OCI-LY7 (cell line): ENCODE measurements around the gene PFKM. TPM values are rescaled to one million over a fixed set of nuclear protein-coding genes. Genes with fewer than 3 reads are reported as not detected.

Source experiments
- BruUV-seq: library from RNA; stranded (reverse); fragments of 400-500 nt; replicated peaks from 2 replicates; lab custom pipeline; 2021; lab: Mats Ljungman, UMichigan
- CTCF ChIA-PET: fragments of 300-600 bp; sonication (Branson Sonifier 250); formaldehyde crosslinking; loops from one replicate; lab custom pipeline; 2022; ENCODE audit warnings: antibody characterized with exemption; ENCODE audit not compliant: unreplicated experiment; lab: Charles Lee
- POLR2A ChIA-PET: fragments of 300-600 bp; sonication (Branson Sonifier 250); formaldehyde crosslinking; loops from one replicate; lab custom pipeline; 2022; ENCODE audit warnings: antibody characterized with exemption; lab: Charles Lee
- DNase-seq: peaks from one replicate; pipeline ENCODE4 v3.0.0-alpha.2; 2015; ENCODE audit warnings: low spot score
- H2AFZ ChIP-seq: fragments of 200-600 bp; sonication (generic), shearing (Covaris generic); 2 replicates; pipeline ENCODE4 v1.6.1; 2014; ENCODE audit warnings: mild to moderate bottlenecking, antibody characterized with exemption, low read length, moderate library complexity
- H3K27ac ChIP-seq: fragments of 200-600 bp; sonication (generic); 2 replicates; pipeline ENCODE4 v1.5.1; 2014; ENCODE audit warnings: mixed run types, low read depth, mild to moderate bottlenecking, moderate library complexity, low read length, inconsistent platforms; ENCODE audit not compliant: poor library complexity, severe bottlenecking
- H3K36me3 ChIP-seq: fragments of 200-600 bp; sonication (generic); 2 replicates; pipeline ENCODE4 v1.6.1; 2014; ENCODE audit warnings: mild to moderate bottlenecking, antibody characterized with exemption, low read length, moderate library complexity, mixed read lengths; ENCODE audit not compliant: insufficient read depth
- H3K4me1 ChIP-seq: fragments of 200-600 bp; sonication (generic); 2 replicates; pipeline ENCODE4 v1.5.1; 2014; ENCODE audit warnings: mild to moderate bottlenecking, low read length; ENCODE audit not compliant: insufficient read depth, poor library complexity, severe bottlenecking
- H3K4me2 ChIP-seq: fragments of 200-600 bp; sonication (generic); 2 replicates; pipeline ENCODE4 v1.6.1; 2014; ENCODE audit warnings: mild to moderate bottlenecking, low read length
- H3K4me3 ChIP-seq: fragments of 200-600 bp; sonication (generic); 2 replicates; pipeline ENCODE4 v1.5.1; 2014; ENCODE audit warnings: mild to moderate bottlenecking, low read depth, low read length; ENCODE audit not compliant: poor library complexity, severe bottlenecking
- H3K79me2 ChIP-seq: fragments of 200-600 bp; sonication (generic); 2 replicates; pipeline ENCODE4 v1.6.1; 2016; ENCODE audit warnings: low read depth, mild to moderate bottlenecking, low read length, moderate library complexity, mixed read lengths; ENCODE audit not compliant: insufficient read depth
- H3K9me2 ChIP-seq: fragments of 200-600 bp; sonication (generic); 2 replicates; pipeline ENCODE4 v1.6.1; 2016; ENCODE audit warnings: mild to moderate bottlenecking, low read length, mixed read lengths; ENCODE audit not compliant: insufficient read depth
- H3K9me3 ChIP-seq: fragments of 200-600 bp; sonication (generic); 2 replicates; pipeline ENCODE4 v1.6.1; 2014; ENCODE audit warnings: mild to moderate bottlenecking, mixed run types, low read length, mixed read lengths
- H4K20me1 ChIP-seq: fragments of 200-600 bp; sonication (generic); 2 replicates; pipeline ENCODE4 v1.6.1; 2014; ENCODE audit warnings: mild to moderate bottlenecking, antibody characterized with exemption, low read length, moderate library complexity, mixed read lengths; ENCODE audit not compliant: insufficient read depth
- CTCF ChIP-seq: fragments of 200-600 bp; sonication (generic); conservative IDR thresholded peaks from 2 replicates; pipeline ENCODE4 v1.5.1; 2014; ENCODE audit warnings: mild to moderate bottlenecking, antibody characterized with exemption, low read length, moderate library complexity, mixed read lengths
- EZH2phosphoT487 ChIP-seq: fragments of 200-600 bp; sonication (generic); IDR thresholded peaks from 2 replicates; pipeline ENCODE4 v1.6.1; 2018; ENCODE audit warnings: low read depth, borderline replicate concordance, mild to moderate bottlenecking, mixed run types, antibody characterized with exemption, low read length, moderate library complexity, mixed read lengths
- intact Hi-C: fragments of 100-400 bp; cut with micrococcal nuclease; formaldehyde crosslinking; loops from one replicate; pipeline ENCODE4 v1.10.0; 2022; ENCODE audit not compliant: unreplicated experiment
- total RNA-seq, 2 experiments: library from RNA; depleted of rRNA in 1 of 2; stranded (reverse); fragments of >200 nt in 1 of 2; shearing (Covaris generic) in 1 of 2; gene quantifications; 2 replicates each; pipeline ENCODE4 v1.2.3, GENCODE V29; 2014 to 2022

PFKM gene
- total RNA-seq, 2 experiments from 2014 or later: 37.4 to 80.1 TPM

GRCh38 chr12:48156652-48157017 lies 37.5 kb downstream of the PFKM start:
- TF ChIP-seq CTCF (no peak), EZH2phosphoT487 (no peak)
- H3K27ac ChIP-seq: peak overlapping the region; percentile 64
- H4K20me1 ChIP-seq: no peaks in the 10 kb centered on the region
- intact Hi-C loops: loop anchor here (1.0 to 2.0 kb wide), 4 partner anchors 38 to 450 kb away; partner anchors contain the start of genes PFKM and RPAP3
- BruUV-seq: no TSS peak
- H3K4me3 ChIP-seq: peak overlapping the region; percentile 81
- H3K36me3 ChIP-seq: peaks cover 17% of the 10 kb centered on the region
- CTCF ChIA-PET: no interaction called here
- no peaks in the 10 kb centered on the region for H3K9me2 ChIP-seq
- POLR2A ChIA-PET: interaction anchor here (0.6 to 1.9 kb wide), 11 partner anchors 11 to 949 kb away, joined by 3 to 17 read pairs (median 5); partner anchors contain the start of gene PFKM
- peaks cover 10% of the 10 kb centered on the region for H3K79me2 ChIP-seq
- H2AFZ ChIP-seq: peak overlapping the region; percentile 71; the same call in 1 of the 2 replicates
- H3K9me3 ChIP-seq: no peaks in the 10 kb centered on the region
- peak overlapping the region; percentile 91 for H3K4me2 ChIP-seq
- no peak for DNase-seq
- H3K4me1 ChIP-seq: peaks cover 13% of the 10 kb centered on the region

DNA sequence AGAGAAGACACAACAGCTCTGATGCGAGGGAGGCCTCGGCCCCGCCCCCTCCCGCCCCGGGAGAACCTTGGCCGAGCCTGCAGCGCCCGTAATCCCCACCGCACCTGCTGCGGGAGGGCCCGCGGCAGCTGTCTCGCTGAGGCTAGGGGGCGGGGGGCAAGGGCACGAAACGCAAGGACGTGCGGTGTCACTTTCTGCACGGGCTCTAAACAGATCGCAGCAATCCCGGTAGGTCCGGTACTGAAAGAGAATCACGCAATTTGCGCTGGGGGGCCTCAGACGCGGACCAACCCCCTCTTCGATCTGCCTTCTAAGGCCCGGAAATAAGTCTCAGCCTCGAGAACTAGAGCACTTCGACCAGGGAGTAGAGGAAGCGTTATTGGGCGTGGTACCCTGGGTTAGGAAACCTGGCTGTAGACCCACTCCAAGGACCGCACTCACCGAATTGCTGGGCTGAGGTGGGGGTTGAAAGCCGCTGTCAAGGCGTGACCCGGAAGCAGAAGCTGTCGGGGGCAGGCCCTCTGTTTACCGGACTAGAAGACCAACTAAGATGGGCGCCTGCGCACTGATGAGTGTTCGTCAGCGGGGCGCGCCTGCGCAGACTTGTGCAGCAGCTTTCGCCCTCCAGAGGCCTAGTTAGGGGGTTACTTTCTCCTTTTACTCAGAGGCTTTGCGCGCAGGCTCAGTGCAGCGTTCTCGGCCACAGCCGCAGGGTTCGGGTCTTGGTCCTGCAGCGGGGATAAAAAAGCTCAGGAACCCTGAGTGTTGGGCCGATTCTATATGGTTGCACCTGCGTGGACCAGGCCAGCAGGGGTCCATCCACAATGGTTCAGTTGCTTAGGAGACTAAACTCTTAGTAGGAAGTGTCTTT lies 38.1 kb downstream of the PFKM start, which contains the start of gene ASB8:
Gene ASB8 (minus strand): TSS at position 498 of the 871 bp plus-strand sequence. CDS start 4,019 bp downstream, outside the sequence.
- Histone ChIP-seq H3K4me2 (peak within 1 kb of the TSS; percentile 91), H3K79me2 (peaks cover 10% of the 10 kb centered on the region), H3K9me2 (no peaks in the 10 kb centered on the region), H2AFZ (peak within 1 kb of the TSS; percentile 87), H3K4me3 (peak within 1 kb of the TSS; percentile 81), H3K27ac (peak within 1 kb of the TSS; percentile 64), H4K20me1 (no peaks in the 10 kb centered on the region), H3K9me3 (no peaks in the 10 kb centered on the region), H3K4me1 (peaks cover 13% of the 10 kb centered on the region), H3K36me3 (peaks cover 12% of the 10 kb centered on the region)
- ChIA-PET POLR2A (interaction anchor here (0.5 to 1.9 kb wide), 25 partner anchors 9 to 948 kb away, joined by 3 to 17 read pairs (median 4); partner anchors contain the start of genes PFKM and SENP1), CTCF (interaction anchor here (0.6 to 1.0 kb wide), 2 partner anchors 52 to 178 kb away, joined by 3 read pairs; no protein-coding TSS in a partner anchor)
- peak; percentile 99 for DNase-seq
- intact Hi-C loops: loop anchor here (1.0 to 2.0 kb wide), 4 partner anchors 38 to 450 kb away; partner anchors contain the start of genes PFKM and RPAP3
- TF ChIP-seq CTCF (peak; percentile 68), EZH2phosphoT487 (no peak)
- no TSS peak for BruUV-seq
